Right kidney (tissue), 1 donor: ENCODE results near the gene ABHD12.

ENCODE experiments used
- DNase-seq: peaks from one replicate; pipeline ENCODE4 v3.0.0-alpha.2; 2016

ABHD12 gene

GRCh38 chr20:25258476-25258805, 132.2 kb downstream of the ABHD12 start:
- DNase-seq = no peak

- no peak for DNase-seq
These were observed 132.7 kb downstream of the ABHD12 start for GRCh38 chr20:25257756-25258475.

- DNase-seq = no peak
These were observed 133.5 kb downstream of the ABHD12 start for GRCh38 chr20:25257130-25257529.

GRCh38 chr20:25256226-25256859, 134.3 kb downstream of the ABHD12 start:
- DNase-seq = no peak

GRCh38 chr20:25254986-25255680, 135.5 kb downstream of the ABHD12 start:
- no peak for DNase-seq

DNA sequence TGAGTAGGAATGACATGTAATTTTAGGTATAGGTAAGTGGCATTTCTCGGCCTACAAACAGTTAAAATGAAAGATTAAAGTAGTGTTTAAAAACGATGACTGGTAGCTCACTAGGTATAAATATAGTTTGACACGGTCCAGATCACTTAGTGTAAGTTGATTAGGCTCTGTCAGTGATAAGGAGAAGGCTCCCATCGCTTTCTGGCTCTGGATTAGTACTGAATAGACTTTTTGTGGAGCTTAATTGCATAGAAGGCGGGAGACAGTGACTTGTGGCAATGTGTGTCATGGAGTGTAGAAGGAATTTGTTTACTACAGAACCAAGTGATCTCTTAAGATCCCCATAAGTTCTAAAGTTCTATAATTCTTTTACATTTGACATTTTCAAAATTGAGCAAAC, 136.1 kb downstream of the ABHD12 start:
- no peak for DNase-seq

DNA sequence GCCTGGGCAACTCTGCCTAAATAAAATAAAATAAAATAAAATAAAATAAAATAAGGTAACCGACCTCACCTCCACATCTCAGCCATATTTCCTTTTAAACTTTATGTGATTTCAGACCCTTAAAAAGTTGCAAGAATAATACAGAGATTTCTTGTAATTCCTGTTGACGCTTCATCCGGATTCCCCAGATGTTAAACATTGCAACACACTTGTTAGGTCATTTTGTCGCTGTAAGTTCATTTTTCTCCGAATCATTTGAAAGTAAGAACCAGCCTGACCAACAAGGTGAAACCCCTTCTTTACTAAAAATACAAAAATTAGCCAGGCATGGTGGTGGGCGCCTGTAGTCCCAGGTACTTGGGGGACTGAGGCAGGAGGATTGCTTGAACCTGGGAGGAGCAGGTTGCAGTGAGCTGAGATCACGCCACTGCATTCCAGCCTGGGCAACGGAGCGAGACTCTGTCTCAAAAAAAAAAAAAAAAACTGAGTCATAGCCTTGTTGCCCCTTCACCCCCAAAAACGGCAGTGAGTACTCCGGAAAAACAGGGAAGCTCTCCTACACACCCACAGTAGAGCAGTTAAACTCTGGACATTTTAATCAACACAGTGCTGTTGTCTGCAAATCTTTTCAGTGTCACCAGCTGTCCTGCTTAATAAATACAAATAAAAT, 136.9 kb downstream of the ABHD12 start:
- DNase-seq = no peak

DNA sequence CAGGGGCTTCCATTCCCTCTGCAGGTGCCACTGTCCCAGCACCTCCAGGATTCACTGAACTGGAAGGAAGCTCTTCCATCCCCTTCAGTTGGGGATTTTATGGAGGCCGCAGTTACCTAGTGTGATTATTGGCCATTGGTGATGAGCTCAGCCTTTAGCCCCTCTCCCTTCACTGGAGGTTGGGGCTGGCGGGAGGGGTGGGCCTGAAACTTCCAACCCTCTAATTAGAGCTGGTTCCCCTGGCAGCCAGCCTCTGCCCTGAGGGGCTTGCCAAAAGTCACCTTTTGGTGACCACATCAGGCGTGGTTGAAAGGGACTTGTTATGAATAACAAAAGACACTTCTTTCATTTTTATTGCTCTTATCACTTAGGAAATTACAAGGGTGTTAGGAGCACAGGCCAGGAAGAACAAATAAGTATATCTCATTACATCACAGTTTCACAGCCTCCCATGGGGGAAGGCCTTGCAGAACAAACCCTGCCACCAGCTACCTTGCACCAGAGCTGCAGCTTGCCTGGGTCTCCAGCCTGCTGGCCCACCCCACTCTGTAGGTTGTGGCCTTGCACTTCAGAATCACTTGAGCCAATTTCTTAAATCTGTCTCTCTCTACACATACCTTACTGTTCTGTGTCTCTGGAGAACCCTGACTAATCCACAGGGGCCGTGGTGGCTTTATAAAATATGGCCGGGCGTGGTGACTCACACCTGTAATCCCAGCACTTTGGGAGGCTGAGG, 137.8 kb downstream of the ABHD12 start:
- DNase-seq = no peak

- DNase-seq = no peak
These were observed 138.4 kb downstream of the ABHD12 start for GRCh38 chr20:25252230-25252651.

- DNase-seq = no peak
These were observed 139.1 kb downstream of the ABHD12 start for GRCh38 chr20:25251558-25251957.

- no peak for DNase-seq
These were observed 139.6 kb downstream of the ABHD12 start for GRCh38 chr20:25251019-25251418.

DNA sequence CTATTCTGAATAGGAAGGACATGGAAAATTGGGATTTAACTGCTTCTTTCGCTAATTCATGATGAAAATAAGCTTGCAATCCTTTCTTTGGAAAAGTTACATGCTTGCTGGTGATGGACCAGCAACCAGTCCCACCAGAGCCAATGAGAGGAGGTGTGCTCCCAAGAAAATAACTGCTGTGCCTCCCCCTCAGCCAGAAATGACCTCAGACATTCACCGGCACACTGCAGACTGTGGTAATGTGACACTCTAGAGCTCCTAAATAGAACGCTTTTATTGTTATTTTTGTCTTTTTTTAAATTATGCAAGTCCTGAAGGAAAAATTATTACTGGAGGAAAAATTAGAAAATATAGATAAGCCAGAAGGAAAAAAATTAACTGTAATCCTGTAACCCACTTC, 140.1 kb downstream of the ABHD12 start:
- DNase-seq = no peak
